ENCODE results near the gene APH1B. TPM values are rescaled to one million over a fixed set of nuclear protein-coding genes. Genes with fewer than 3 reads are reported as not detected.

APH1B gene
- total and polyA plus RNA-seq, 2 experiments from 2014 or later, result 19.9 to 29.8 TPM

- Histone ChIP-seq H3K4me1 (ENCODE audit: insufficient read depth) (peaks cover 7% of the 10 kb centered on the region), H3K27ac (no peak overlapping the region), H3K4me3 (no peak overlapping the region), H3K9me3 (ENCODE audit: low read depth) (no peaks in the 10 kb centered on the region), H3K4me2 (no peak overlapping the region), H3K9me2 (replicated peaks; ENCODE audit: insufficient read depth) (no peaks in the 10 kb centered on the region), H2AFZ (no peak overlapping the region), H3K27me3 (no peaks in the 10 kb centered on the region), H4K20me1 (ENCODE audit: insufficient read depth, poor library complexity, severe bottlenecking) (no peaks in the 10 kb centered on the region), H3K79me2 (no peaks in the 10 kb centered on the region), H3K36me3 (replicated peaks; ENCODE audit: insufficient read depth, low read depth) (no peaks in the 10 kb centered on the region)
- TF ChIP-seq EZH2 (IDR thresholded peaks at IDR 0.05; ENCODE audit: borderline replicate concordance), result no peak
- TF ChIP-seq EZH2phosphoT487 (IDR thresholded peaks at IDR 0.05; ENCODE audit: low read depth, severe bottlenecking, unreplicated experiment), result no peak
- TF ChIP-seq, protein P1, sequence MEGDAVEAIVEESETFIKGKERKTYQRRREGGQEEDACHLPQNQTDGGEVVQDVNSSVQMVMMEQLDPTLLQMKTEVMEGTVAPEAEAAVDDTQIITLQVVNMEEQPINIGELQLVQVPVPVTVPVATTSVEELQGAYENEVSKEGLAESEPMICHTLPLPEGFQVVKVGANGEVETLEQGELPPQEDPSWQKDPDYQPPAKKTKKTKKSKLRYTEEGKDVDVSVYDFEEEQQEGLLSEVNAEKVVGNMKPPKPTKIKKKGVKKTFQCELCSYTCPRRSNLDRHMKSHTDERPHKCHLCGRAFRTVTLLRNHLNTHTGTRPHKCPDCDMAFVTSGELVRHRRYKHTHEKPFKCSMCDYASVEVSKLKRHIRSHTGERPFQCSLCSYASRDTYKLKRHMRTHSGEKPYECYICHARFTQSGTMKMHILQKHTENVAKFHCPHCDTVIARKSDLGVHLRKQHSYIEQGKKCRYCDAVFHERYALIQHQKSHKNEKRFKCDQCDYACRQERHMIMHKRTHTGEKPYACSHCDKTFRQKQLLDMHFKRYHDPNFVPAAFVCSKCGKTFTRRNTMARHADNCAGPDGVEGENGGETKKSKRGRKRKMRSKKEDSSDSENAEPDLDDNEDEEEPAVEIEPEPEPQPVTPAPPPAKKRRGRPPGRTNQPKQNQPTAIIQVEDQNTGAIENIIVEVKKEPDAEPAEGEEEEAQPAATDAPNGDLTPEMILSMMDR (IDR thresholded peaks at IDR 0.05; ENCODE audit: poor library complexity), result no peak
- DNase-seq (ENCODE audit: low spot score), result no peak
- WGBS (ENCODE audit: low lambda C conversion rate, missing lambda C conversion rate), result 87% methylated on average over 4 of the region's 4 CpGs
Observed at GRCh38 chr15:63337046-63337445, 59.6 kb downstream of the APH1B start.

DNA sequence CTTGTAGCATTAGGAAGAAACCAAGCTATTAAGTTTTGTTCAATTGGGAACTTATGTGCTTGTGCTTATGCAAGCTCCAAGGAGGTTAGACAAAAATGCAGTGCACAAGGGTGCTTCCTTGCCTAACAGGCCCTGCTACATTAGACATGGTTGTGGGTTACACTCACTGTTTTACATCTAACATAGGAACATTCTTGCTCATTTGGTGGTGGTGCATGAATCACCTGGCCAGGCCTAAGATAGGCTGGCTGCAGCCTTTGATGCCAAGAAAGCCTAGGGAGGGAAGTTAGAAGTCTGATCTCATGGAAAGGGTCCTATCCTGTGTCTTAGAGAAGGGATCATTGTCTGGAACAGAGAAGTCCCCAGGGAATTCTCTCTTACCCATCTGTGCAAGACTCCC is 60.8 kb downstream of the APH1B start:
- H3K27me3 ChIP-seq, result no peaks in the 10 kb centered on the region
- DNase-seq (ENCODE audit: low spot score), result no peak
- no peak overlapping the region for H2AFZ ChIP-seq
- H3K9me2 ChIP-seq (replicated peaks; ENCODE audit: insufficient read depth), result no peaks in the 10 kb centered on the region
- H3K27ac ChIP-seq, result no peak overlapping the region
- H3K36me3 ChIP-seq (replicated peaks; ENCODE audit: insufficient read depth, low read depth), result no peaks in the 10 kb centered on the region
- H3K9me3 ChIP-seq (ENCODE audit: low read depth), result no peaks in the 10 kb centered on the region
- no peaks in the 10 kb centered on the region for H3K4me1 ChIP-seq (ENCODE audit: insufficient read depth)
- no peaks in the 10 kb centered on the region for H4K20me1 ChIP-seq (ENCODE audit: insufficient read depth, poor library complexity, severe bottlenecking)
- TF ChIP-seq EZH2phosphoT487 (IDR thresholded peaks at IDR 0.05; ENCODE audit: low read depth, severe bottlenecking, unreplicated experiment) (no peak), EZH2 (IDR thresholded peaks at IDR 0.05; ENCODE audit: borderline replicate concordance) (no peak)
- TF ChIP-seq, protein P1 (IDR thresholded peaks at IDR 0.05; ENCODE audit: poor library complexity), result no peak
- no peaks in the 10 kb centered on the region for H3K79me2 ChIP-seq
- H3K4me3 ChIP-seq, result no peak overlapping the region
- H3K4me2 ChIP-seq, result no peak overlapping the region

- Histone ChIP-seq H3K4me1 (ENCODE audit: insufficient read depth) (no peaks in the 10 kb centered on the region), H3K36me3 (replicated peaks; ENCODE audit: insufficient read depth, low read depth) (no peaks in the 10 kb centered on the region), H3K4me3 (no peak overlapping the region), H2AFZ (no peak overlapping the region), H3K27ac (no peak overlapping the region), H3K79me2 (no peaks in the 10 kb centered on the region), H3K9me2 (replicated peaks; ENCODE audit: insufficient read depth) (no peaks in the 10 kb centered on the region), H4K20me1 (ENCODE audit: insufficient read depth, poor library complexity, severe bottlenecking) (no peaks in the 10 kb centered on the region), H3K4me2 (no peak overlapping the region), H3K9me3 (ENCODE audit: low read depth) (no peaks in the 10 kb centered on the region), H3K27me3 (no peaks in the 10 kb centered on the region)
- 87% methylated on average over 10 of the region's 10 CpGs for WGBS (ENCODE audit: low lambda C conversion rate, missing lambda C conversion rate)
- no peak for DNase-seq (ENCODE audit: low spot score)
- TF ChIP-seq, protein P1 (IDR thresholded peaks at IDR 0.05; ENCODE audit: poor library complexity), result no peak
- no peak for TF ChIP-seq EZH2phosphoT487 (IDR thresholded peaks at IDR 0.05; ENCODE audit: low read depth, severe bottlenecking, unreplicated experiment)
Observed at GRCh38 chr15:63339006-63339766, 61.8 kb downstream of the APH1B start.

Measured in hepatocyte (in vitro differentiated cells).